Activated naive CD4-positive, alpha-beta T cell treated with anti-CD3 and anti-CD28 coated beads, Interleukin-2, amount 10 ng/mL, durations not matched to agents 7 days and 5 days (primary cell): Measurements from ENCODE around the gene SNTG2.

Source experiments
- CTCF ChIA-PET: fragments of 350-600 bp; sonication (Branson Sonifier 250); formaldehyde crosslinking; loops from one replicate; lab custom pipeline; 2021; ENCODE audit warnings: antibody characterized with exemption; lab: Charles Lee
- DNase-seq: peaks from one replicate; pipeline ENCODE4 v3.0.0-alpha.2; 2020
- H3K27ac Mint-ChIP-seq: one replicate; pipeline ENCODE4 v1.8.0; 2021; ENCODE audit warnings: mild to moderate bottlenecking, moderate library complexity, mixed read lengths
- H3K27me3 Mint-ChIP-seq: one replicate; pipeline ENCODE4 v1.8.0; 2021; ENCODE audit warnings: mild to moderate bottlenecking, mixed read lengths
- H3K36me3 Mint-ChIP-seq: one replicate; pipeline ENCODE4 v1.8.0; 2021; ENCODE audit warnings: mixed read lengths
- H3K4me1 Mint-ChIP-seq: one replicate; pipeline ENCODE4 v1.8.0; 2021; ENCODE audit warnings: mixed read lengths
- H3K4me3 Mint-ChIP-seq: one replicate; pipeline ENCODE4 v1.8.0; 2021; ENCODE audit warnings: mild to moderate bottlenecking, moderate library complexity, mixed read lengths
- H3K9me3 Mint-ChIP-seq: one replicate; pipeline ENCODE4 v1.8.0; 2021; ENCODE audit warnings: mixed read lengths

Gene SNTG2

GRCh38 chr2:1353124-1353523, 402.5 kb downstream of the SNTG2 start:
- no peaks in the 10 kb centered on the region for H3K27me3 Mint-ChIP-seq
- H3K4me1 Mint-ChIP-seq: no peaks in the 10 kb centered on the region
- H3K9me3 Mint-ChIP-seq: peaks cover 12% of the 10 kb centered on the region
- H3K36me3 Mint-ChIP-seq: no peaks in the 10 kb centered on the region
- CTCF ChIA-PET: no interaction called here
- no peak for DNase-seq
- no peak overlapping the region for H3K4me3 Mint-ChIP-seq
- no peak overlapping the region for H3K27ac Mint-ChIP-seq

- Mint-ChIP-seq H3K36me3 (no peaks in the 10 kb centered on the region), H3K27ac (no peak overlapping the region), H3K4me3 (no peak overlapping the region), H3K4me1 (no peaks in the 10 kb centered on the region), H3K9me3 (peaks cover 8% of the 10 kb centered on the region), H3K27me3 (no peaks in the 10 kb centered on the region)
- DNase-seq: no peak
- CTCF ChIA-PET: no interaction called here
These were observed 402.9 kb downstream of the SNTG2 start for GRCh38 chr2:1353543-1353942.

GRCh38 chr2:1360144-1360543, 409.5 kb downstream of the SNTG2 start:
- no peak overlapping the region for H3K4me3 Mint-ChIP-seq
- no peak for DNase-seq
- no peaks in the 10 kb centered on the region for H3K9me3 Mint-ChIP-seq
- H3K36me3 Mint-ChIP-seq: no peaks in the 10 kb centered on the region
- H3K27me3 Mint-ChIP-seq: no peaks in the 10 kb centered on the region
- H3K27ac Mint-ChIP-seq: no peak overlapping the region
- no peaks in the 10 kb centered on the region for H3K4me1 Mint-ChIP-seq
- CTCF ChIA-PET: no interaction called here

- H3K4me3 Mint-ChIP-seq: no peak overlapping the region
- no peaks in the 10 kb centered on the region for H3K9me3 Mint-ChIP-seq
- CTCF ChIA-PET: no interaction called here
- no peak overlapping the region for H3K27ac Mint-ChIP-seq
- no peaks in the 10 kb centered on the region for H3K36me3 Mint-ChIP-seq
- DNase-seq: no peak
- no peaks in the 10 kb centered on the region for H3K4me1 Mint-ChIP-seq
- H3K27me3 Mint-ChIP-seq: no peaks in the 10 kb centered on the region
These were observed 410.1 kb downstream of the SNTG2 start for GRCh38 chr2:1360557-1361250.

GRCh38 chr2:1363367-1363766, 412.7 kb downstream of the SNTG2 start:
- Mint-ChIP-seq H3K27me3 (peaks cover 3% of the 10 kb centered on the region), H3K9me3 (no peaks in the 10 kb centered on the region), H3K4me3 (no peak overlapping the region), H3K4me1 (no peaks in the 10 kb centered on the region), H3K27ac (no peak overlapping the region), H3K36me3 (no peaks in the 10 kb centered on the region)
- no peak for DNase-seq
- CTCF ChIA-PET: no interaction called here

- DNase-seq: no peak
- H3K4me1 Mint-ChIP-seq: no peaks in the 10 kb centered on the region
- CTCF ChIA-PET: no interaction called here
- peaks cover 3% of the 10 kb centered on the region for H3K27me3 Mint-ChIP-seq
- no peak overlapping the region for H3K4me3 Mint-ChIP-seq
- H3K9me3 Mint-ChIP-seq: no peaks in the 10 kb centered on the region
- no peak overlapping the region for H3K27ac Mint-ChIP-seq
- H3K36me3 Mint-ChIP-seq: no peaks in the 10 kb centered on the region
These were observed 416.0 kb downstream of the SNTG2 start for GRCh38 chr2:1366546-1367134.

- no peaks in the 10 kb centered on the region for H3K36me3 Mint-ChIP-seq
- no peaks in the 10 kb centered on the region for H3K4me1 Mint-ChIP-seq
- no peak for DNase-seq
- CTCF ChIA-PET: no interaction called here
- H3K27ac Mint-ChIP-seq: no peak overlapping the region
- no peak overlapping the region for H3K4me3 Mint-ChIP-seq
- no peaks in the 10 kb centered on the region for H3K9me3 Mint-ChIP-seq
- H3K27me3 Mint-ChIP-seq: peaks cover 3% of the 10 kb centered on the region
These were observed 417.0 kb downstream of the SNTG2 start for GRCh38 chr2:1367601-1368000.

- Mint-ChIP-seq H3K27ac (no peak overlapping the region), H3K27me3 (peaks cover 3% of the 10 kb centered on the region), H3K4me1 (no peaks in the 10 kb centered on the region), H3K9me3 (no peaks in the 10 kb centered on the region), H3K36me3 (no peaks in the 10 kb centered on the region), H3K4me3 (no peak overlapping the region)
- no peak for DNase-seq
- CTCF ChIA-PET: no interaction called here
These were observed 419.3 kb downstream of the SNTG2 start for GRCh38 chr2:1369905-1370304.

GRCh38 chr2:1370461-1370860, 419.8 kb downstream of the SNTG2 start:
- peaks cover 6% of the 10 kb centered on the region for H3K27me3 Mint-ChIP-seq
- no peak for DNase-seq
- H3K9me3 Mint-ChIP-seq: no peaks in the 10 kb centered on the region
- H3K27ac Mint-ChIP-seq: no peak overlapping the region
- H3K4me1 Mint-ChIP-seq: no peaks in the 10 kb centered on the region
- H3K4me3 Mint-ChIP-seq: no peak overlapping the region
- CTCF ChIA-PET: no interaction called here
- no peaks in the 10 kb centered on the region for H3K36me3 Mint-ChIP-seq

GRCh38 chr2:1371082-1371481, 420.4 kb downstream of the SNTG2 start:
- H3K4me3 Mint-ChIP-seq: no peak overlapping the region
- H3K27me3 Mint-ChIP-seq: peaks cover 6% of the 10 kb centered on the region
- H3K36me3 Mint-ChIP-seq: no peaks in the 10 kb centered on the region
- no peak for DNase-seq
- H3K9me3 Mint-ChIP-seq: no peaks in the 10 kb centered on the region
- H3K4me1 Mint-ChIP-seq: no peaks in the 10 kb centered on the region
- H3K27ac Mint-ChIP-seq: no peak overlapping the region
- CTCF ChIA-PET: no interaction called here

- Mint-ChIP-seq H3K27me3 (peaks cover 3% of the 10 kb centered on the region), H3K36me3 (no peaks in the 10 kb centered on the region), H3K9me3 (no peaks in the 10 kb centered on the region), H3K27ac (no peak overlapping the region), H3K4me3 (no peak overlapping the region), H3K4me1 (no peaks in the 10 kb centered on the region)
- DNase-seq: no peak
- CTCF ChIA-PET: no interaction called here
These were observed 423.2 kb downstream of the SNTG2 start for GRCh38 chr2:1373830-1374229.

- Mint-ChIP-seq H3K4me3 (no peak overlapping the region), H3K27me3 (peaks cover 3% of the 10 kb centered on the region), H3K27ac (no peak overlapping the region), H3K4me1 (no peaks in the 10 kb centered on the region), H3K9me3 (no peaks in the 10 kb centered on the region), H3K36me3 (no peaks in the 10 kb centered on the region)
- DNase-seq: no peak
- CTCF ChIA-PET: no interaction called here
These were observed 423.6 kb downstream of the SNTG2 start for GRCh38 chr2:1374287-1374686.

- Mint-ChIP-seq H3K9me3 (no peaks in the 10 kb centered on the region), H3K36me3 (no peaks in the 10 kb centered on the region), H3K27me3 (peaks cover 3% of the 10 kb centered on the region), H3K4me3 (no peak overlapping the region), H3K4me1 (no peaks in the 10 kb centered on the region), H3K27ac (no peak overlapping the region)
- no peak for DNase-seq
- CTCF ChIA-PET: interaction anchor here (0.6 kb wide), 1 partner anchor 1476 kb away, joined by 3 read pairs; no protein-coding TSS in a partner anchor
These were observed 425.1 kb downstream of the SNTG2 start for GRCh38 chr2:1375794-1376193.

GRCh38 chr2:1377473-1377872, 426.8 kb downstream of the SNTG2 start:
- Mint-ChIP-seq H3K27ac (no peak overlapping the region), H3K4me3 (no peak overlapping the region), H3K9me3 (no peaks in the 10 kb centered on the region), H3K27me3 (peaks cover 3% of the 10 kb centered on the region), H3K36me3 (no peaks in the 10 kb centered on the region), H3K4me1 (no peaks in the 10 kb centered on the region)
- DNase-seq: no peak
- CTCF ChIA-PET: no interaction called here

GRCh38 chr2:1378456-1379150, 428.0 kb downstream of the SNTG2 start:
- CTCF ChIA-PET: no interaction called here
- Mint-ChIP-seq H3K27ac (no peak overlapping the region), H3K4me1 (no peaks in the 10 kb centered on the region), H3K4me3 (no peak overlapping the region), H3K27me3 (peaks cover 3% of the 10 kb centered on the region), H3K36me3 (no peaks in the 10 kb centered on the region), H3K9me3 (no peaks in the 10 kb centered on the region)
- no peak for DNase-seq
